Chondrocyte (in vitro differentiated cells): ENCODE results near the gene PPFIA1. TPM values are rescaled to one million over a fixed set of nuclear protein-coding genes. Genes with fewer than 3 reads are reported as not detected.

Experiments used
- DNase-seq: peaks from one replicate; pipeline ENCODE4 v3.0.0; 2021; ENCODE audit warnings: mixed read lengths, low spot score
- H3K27ac Mint-ChIP-seq: one replicate; pipeline ENCODE4 v1.8.0; 2021; ENCODE audit warnings: mild to moderate bottlenecking, moderate library complexity, mixed read lengths; ENCODE audit not compliant: unreplicated experiment
- H3K27me3 Mint-ChIP-seq: 2 replicates; pipeline ENCODE4 v1.8.0; 2021; ENCODE audit warnings: low read depth, mixed read lengths
- H3K36me3 Mint-ChIP-seq: 2 replicates; pipeline ENCODE4 v1.8.0; 2021; ENCODE audit warnings: low read depth, mixed read lengths
- H3K4me1 Mint-ChIP-seq: 2 replicates; pipeline ENCODE4 v1.8.0; 2021; ENCODE audit warnings: low read depth, mild to moderate bottlenecking, mixed read lengths
- H3K4me3 Mint-ChIP-seq: one replicate; pipeline ENCODE4 v1.8.0; 2021; ENCODE audit warnings: mild to moderate bottlenecking, moderate library complexity, mixed read lengths; ENCODE audit not compliant: unreplicated experiment
- H3K9me3 Mint-ChIP-seq: 2 replicates; pipeline ENCODE4 v1.8.0; 2021; ENCODE audit warnings: low read depth, mixed read lengths
- total RNA-seq: library from RNA; stranded (reverse); gene quantifications from 3 replicates; pipeline ENCODE4 v1.2.1, GENCODE V29; 2021
- TF ChIP-seq, protein P1 (sequence below): fragments of 200-600 bp; sonication (generic); IDR thresholded peaks from 2 replicates; pipeline ENCODE4 v1.5.0; 2021; ENCODE audit warnings: antibody characterized with exemption, mild to moderate bottlenecking, moderate library complexity

Gene PPFIA1
- total RNA-seq, 1 donor from 2014 or later, result 63.5 TPM

GRCh38 chr11:70233962-70234361, 36.5 kb upstream of the PPFIA1 start:
- H3K4me3 Mint-ChIP-seq, result no peak overlapping the region
- H3K9me3 Mint-ChIP-seq, result no peaks in the 10 kb centered on the region
- TF ChIP-seq, protein P1, sequence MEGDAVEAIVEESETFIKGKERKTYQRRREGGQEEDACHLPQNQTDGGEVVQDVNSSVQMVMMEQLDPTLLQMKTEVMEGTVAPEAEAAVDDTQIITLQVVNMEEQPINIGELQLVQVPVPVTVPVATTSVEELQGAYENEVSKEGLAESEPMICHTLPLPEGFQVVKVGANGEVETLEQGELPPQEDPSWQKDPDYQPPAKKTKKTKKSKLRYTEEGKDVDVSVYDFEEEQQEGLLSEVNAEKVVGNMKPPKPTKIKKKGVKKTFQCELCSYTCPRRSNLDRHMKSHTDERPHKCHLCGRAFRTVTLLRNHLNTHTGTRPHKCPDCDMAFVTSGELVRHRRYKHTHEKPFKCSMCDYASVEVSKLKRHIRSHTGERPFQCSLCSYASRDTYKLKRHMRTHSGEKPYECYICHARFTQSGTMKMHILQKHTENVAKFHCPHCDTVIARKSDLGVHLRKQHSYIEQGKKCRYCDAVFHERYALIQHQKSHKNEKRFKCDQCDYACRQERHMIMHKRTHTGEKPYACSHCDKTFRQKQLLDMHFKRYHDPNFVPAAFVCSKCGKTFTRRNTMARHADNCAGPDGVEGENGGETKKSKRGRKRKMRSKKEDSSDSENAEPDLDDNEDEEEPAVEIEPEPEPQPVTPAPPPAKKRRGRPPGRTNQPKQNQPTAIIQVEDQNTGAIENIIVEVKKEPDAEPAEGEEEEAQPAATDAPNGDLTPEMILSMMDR, result no peak
- H3K27me3 Mint-ChIP-seq, result no peaks in the 10 kb centered on the region
- peaks cover 25% of the 10 kb centered on the region for H3K4me1 Mint-ChIP-seq
- no peak for DNase-seq
- no peaks in the 10 kb centered on the region for H3K36me3 Mint-ChIP-seq
- peak overlapping the region; percentile 70 for H3K27ac Mint-ChIP-seq

DNA sequence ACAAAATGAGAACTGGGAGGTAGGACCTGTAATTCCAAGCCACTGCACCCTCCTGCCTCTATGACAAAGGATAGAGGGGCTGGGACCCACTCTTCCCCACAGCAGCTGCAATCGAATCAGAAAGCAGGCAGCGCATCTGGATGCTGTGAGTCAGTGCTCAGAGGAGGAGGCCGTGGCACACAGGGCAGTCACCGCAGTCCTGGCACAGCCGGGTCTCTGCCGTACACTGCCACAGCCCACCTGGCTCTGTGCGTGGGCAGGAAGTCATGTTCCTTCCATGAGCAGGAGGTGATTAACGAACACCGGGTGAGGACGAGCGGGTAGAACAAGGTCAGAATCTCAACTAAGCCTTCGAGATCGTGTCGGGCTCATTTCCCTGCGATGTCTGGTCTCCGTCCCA, 30.2 kb upstream of the PPFIA1 start:
- Mint-ChIP-seq H3K27ac (no peak overlapping the region), H3K4me1 (peaks cover 27% of the 10 kb centered on the region), H3K27me3 (no peaks in the 10 kb centered on the region), H3K36me3 (peaks cover 2% of the 10 kb centered on the region), H3K9me3 (peaks cover 3% of the 10 kb centered on the region), H3K4me3 (no peak overlapping the region)
- TF ChIP-seq, protein P1, result no peak
- no peak for DNase-seq

GRCh38 chr11:70241709-70242108, 28.8 kb upstream of the PPFIA1 start:
- no peak for DNase-seq
- TF ChIP-seq, protein P1, result no peak
- peaks cover 3% of the 10 kb centered on the region for H3K9me3 Mint-ChIP-seq
- no peaks in the 10 kb centered on the region for H3K27me3 Mint-ChIP-seq
- H3K4me3 Mint-ChIP-seq, result no peak overlapping the region
- H3K4me1 Mint-ChIP-seq, result peaks cover 34% of the 10 kb centered on the region
- peaks cover 2% of the 10 kb centered on the region for H3K36me3 Mint-ChIP-seq
- H3K27ac Mint-ChIP-seq, result no peak overlapping the region

DNA sequence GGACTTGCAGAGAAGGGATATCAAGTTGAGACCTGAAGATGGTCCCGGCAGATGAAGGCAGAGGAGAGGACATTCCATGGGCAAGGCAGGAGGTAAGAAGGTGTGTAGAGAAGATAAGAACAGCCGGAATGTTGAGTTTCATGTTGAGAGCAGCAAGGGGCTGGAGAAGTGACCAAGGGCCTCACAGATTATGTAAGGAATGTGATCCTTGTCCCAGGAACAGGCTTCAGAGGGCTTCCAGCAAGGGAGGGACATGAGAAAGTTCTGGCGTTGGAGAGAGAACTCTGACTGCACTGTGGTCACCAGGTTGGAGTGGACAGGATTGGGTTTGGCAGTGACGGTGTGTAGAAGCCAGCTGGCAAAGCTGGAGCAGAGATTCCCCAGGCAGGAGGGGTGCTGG, 27.6 kb upstream of the PPFIA1 start:
- Mint-ChIP-seq H3K4me1 (peaks cover 45% of the 10 kb centered on the region), H3K27ac (peak overlapping the region; percentile 60), H3K9me3 (peaks cover 3% of the 10 kb centered on the region), H3K27me3 (no peaks in the 10 kb centered on the region), H3K4me3 (no peak overlapping the region), H3K36me3 (peaks cover 2% of the 10 kb centered on the region)
- TF ChIP-seq, protein P1, result no peak
- no peak for DNase-seq

- H3K4me3 Mint-ChIP-seq, result no peak overlapping the region
- no peak for DNase-seq
- TF ChIP-seq, protein P1, result no peak
- H3K4me1 Mint-ChIP-seq, result peaks cover 47% of the 10 kb centered on the region
- no peaks in the 10 kb centered on the region for H3K27me3 Mint-ChIP-seq
- H3K9me3 Mint-ChIP-seq, result peaks cover 3% of the 10 kb centered on the region
- peak overlapping the region; percentile 90 for H3K27ac Mint-ChIP-seq
- peaks cover 2% of the 10 kb centered on the region for H3K36me3 Mint-ChIP-seq
These were observed 26.4 kb upstream of the PPFIA1 start for GRCh38 chr11:70243912-70244652.
